ENCODE results near the gene SH3BGR.

DNA sequence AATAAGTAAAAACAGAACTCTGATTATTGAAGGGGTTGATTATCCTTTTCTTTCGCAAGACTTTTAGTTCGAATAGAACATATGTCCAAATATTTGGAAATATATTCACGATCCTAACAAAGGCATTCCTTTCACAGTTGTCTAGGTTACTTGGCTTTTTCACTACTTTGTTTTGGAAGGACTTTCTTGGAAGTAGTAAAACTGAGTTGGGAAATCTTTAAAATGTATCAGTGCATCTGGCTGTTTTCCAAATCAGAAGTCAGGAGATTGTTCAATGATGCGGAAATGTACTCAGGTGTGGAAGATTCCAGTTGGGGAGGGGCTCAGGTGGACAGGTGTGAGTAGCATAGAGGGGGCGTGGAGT is 67.1 kb downstream of the SH3BGR start:
- no peak for TF ChIP-seq CTCF (IDR thresholded peaks at IDR 0.05)
- TF ChIP-seq POLR2A (IDR thresholded peaks at IDR 0.05): no peak

Data from body of pancreas (tissue), 4 donors.